HG03575 (cell line): ENCODE data around the gene CA10.

Experiments used
- ATAC-seq: cut with Tn5 transposase; IDR thresholded peaks from one replicate; pipeline ENCODE4 v1.9.1; 2021; ENCODE audit not compliant: unreplicated experiment, insufficient number of reproducible peaks, low FRiP score; ENCODE audit errors: extremely low read depth

The CA10 gene

DNA sequence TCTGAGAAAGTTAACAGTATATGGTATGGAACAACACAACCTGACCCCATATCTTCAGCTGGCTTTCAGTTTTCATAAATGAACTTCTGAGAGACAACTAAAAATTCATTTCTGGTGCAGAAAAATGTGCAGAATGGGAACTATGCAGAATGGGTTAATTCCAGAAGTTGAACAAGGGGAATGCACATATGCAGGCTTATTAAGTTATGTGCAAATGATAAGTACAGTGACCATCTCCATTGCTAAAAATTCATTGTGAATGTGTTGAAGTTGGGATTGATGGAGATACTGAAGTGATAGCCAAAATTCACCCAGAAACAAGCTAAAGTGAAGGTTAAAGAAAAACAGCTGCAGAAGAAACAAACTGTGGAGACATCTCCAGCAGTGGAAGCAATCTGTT, 315.8 kb downstream of the CA10 start:
- no peak for ATAC-seq

DNA sequence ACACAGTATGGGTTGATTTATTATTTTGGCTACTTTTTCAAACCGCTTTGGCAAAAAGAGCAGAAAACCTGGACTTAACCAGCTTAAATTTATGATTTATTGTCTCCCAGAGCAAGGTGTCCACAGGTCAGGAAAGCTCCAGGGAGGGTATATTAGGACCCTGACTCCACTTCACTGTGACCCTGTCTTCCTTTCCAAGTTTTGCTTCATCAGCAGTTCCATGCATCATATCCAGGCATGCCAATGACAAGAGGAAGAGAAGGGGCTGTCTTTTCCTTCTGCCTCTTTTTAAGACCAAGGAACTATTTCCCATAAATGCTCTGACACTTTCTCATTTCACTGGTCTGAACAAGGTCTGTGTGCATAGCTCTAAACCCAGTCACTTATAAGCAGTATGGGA, 316.8 kb downstream of the CA10 start:
- no peak for ATAC-seq

DNA sequence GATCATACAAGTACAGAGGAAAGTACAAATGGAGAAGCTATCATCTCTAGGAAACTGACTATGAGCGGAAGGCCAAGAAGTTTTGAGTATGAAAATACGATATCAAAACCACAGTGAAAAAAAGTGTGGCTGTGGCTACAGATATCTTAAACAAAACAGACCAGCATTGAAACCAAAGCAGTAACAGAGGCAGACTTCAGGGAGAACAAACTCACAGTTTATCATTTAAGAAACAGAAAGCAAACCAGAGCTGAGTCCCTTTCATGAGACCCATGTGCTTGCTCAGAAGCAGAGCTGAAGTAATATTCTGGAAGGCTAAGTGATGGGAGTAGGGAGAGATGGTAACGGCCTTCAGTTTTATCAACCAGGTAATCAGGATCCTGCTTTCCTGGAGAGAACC, 317.8 kb downstream of the CA10 start:
- ATAC-seq = no peak

DNA sequence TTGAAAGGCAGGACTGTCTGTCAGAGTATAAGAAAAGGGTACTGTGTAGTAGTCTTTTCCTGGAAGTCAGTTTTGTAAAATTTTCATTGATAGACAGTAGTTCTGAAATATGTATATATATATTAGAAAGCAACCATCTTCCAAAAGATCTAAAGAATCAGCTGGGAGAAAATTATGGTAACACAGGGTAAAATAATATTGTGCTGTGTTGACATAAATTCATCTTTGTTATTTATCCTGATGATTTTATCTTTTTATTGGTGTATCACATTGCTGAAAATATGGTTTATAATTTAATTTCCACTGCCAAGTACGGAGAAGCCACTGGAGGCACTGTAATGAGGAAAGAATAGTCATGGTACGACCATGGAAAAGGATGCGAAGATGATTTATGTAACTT, 324.9 kb downstream of the CA10 start:
- no peak for ATAC-seq

DNA sequence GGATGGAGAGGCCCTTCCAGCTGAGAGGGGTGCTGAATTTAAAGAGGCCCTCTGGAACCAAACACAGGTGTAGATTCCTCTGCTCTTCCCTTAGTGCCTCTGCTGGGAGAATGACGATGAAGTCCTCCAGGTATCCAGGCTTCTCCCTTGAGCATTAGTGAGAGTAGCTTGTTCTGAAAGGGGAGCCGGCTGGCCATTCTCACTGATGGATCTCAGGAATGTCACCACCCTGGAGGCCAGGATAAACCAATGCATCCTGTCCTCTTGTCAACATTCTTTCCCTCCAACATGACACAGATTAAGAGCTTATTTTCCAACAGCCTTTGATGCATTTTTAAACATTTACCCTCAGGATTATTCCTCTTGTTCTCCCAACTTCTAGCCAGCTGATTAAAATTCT, 325.5 kb downstream of the CA10 start:
- no peak for ATAC-seq

DNA sequence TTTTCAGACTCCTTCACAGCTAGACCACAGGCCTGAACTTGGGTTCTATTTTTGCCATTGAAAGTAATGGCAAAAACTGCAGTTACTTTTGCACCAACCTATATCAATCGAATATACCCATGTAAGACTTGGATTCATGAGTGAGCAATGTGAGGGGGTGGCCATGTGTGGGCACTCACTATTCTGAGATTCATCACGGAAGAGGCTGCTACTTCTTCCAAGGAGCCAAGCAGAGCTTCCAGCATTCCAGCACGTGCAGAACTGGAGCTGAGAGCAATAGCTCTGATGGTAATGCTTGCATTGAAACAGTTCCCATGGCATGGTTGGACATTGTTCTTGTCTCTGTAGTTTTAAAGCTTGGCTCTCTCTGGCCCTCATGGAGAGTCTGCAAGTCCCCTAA, 327.6 kb downstream of the CA10 start:
- ATAC-seq = no peak

DNA sequence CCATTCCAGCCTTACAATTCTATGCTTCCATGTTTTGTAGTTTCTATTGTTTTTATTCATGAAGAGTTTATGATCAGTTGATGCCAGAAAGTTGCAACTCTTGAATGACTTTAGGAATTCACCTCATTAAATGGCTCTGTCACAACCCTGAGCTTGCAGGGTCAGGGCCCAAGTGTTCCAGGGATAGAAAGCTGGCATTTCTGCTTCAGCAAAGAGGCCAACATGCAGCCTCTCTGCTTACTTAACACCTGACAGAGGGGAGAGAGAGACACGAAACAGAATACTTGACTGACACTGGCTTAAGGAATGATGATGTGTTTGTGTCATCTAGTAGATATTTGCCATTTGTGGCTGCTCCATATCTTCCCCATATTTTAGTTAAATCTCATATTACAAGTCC, 328.1 kb downstream of the CA10 start:
- ATAC-seq = no peak

DNA sequence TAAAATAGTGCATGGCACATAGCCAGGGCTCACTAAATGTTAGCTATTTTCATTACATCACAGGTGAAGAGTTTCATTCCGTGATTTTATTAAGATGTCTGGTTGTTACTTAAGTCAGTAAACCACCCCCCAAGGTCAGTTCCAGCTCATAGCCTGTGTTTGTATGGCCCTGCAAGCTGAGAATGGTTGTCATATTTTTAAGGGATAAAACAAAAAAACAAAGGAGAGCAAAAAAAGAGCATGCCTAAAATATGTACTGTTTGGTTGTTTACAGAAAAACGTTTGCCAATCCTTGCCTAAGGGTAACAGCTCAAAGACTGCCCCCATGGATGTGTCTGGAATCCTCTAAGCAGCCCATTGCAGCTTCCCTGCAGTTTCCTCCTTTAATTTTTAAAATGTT, 329.6 kb downstream of the CA10 start:
- ATAC-seq = no peak

DNA sequence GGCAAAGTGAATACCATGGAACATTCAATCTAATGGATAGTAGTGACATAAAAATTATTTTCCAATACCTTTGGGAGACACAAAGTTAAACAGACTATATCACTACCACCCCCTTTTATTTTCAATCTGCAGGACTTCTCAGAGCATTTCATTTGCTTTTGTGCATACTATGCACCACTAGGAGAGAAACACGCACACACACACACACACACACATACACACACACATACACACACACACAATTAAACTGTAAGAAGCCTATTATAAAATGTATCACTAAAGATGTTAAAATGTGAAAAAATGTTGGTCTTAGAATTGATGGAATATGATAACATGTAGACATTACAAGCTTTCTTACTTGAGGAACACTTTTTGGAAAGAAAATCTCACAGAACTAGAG, 331.4 kb downstream of the CA10 start:
- ATAC-seq = no peak

DNA sequence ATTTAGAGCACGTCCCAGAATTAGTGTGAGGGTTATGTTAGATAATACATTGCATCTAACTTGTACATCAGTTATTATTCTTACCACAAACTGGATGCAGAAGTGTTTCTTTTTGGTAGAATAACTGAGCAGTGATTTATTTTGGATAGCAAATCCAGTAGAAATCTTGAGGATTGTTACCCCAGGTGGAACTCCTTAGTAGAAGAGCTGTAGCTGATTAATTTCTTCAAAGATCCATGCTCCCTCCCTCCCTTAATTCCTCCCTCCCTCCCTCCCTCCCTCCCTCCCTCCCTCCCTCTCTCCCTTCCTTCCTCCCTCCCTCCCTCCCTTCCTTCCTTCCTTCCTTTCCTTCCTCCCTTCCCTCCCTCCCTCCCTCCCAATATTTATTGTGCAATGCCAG, 337.7 kb downstream of the CA10 start:
- no peak for ATAC-seq

DNA sequence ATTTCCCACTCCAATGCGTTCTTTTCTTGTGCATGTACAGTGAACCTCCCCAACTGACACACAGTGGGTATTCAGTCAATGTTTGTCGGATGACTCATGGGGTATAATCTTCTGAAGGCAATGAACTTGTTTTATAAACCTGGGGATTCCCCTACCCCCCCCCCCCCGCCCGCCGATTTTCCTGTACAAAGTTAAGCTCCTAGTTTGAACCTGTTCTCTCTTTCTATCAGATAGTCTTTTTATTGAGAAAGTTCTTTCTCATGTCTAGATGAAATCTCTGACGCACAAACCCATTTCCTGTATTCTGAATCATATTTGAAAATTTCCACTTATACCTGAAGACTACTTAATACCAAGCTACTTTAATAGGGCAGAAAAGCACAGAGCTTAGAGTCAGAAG, 338.3 kb downstream of the CA10 start:
- ATAC-seq = no peak

DNA sequence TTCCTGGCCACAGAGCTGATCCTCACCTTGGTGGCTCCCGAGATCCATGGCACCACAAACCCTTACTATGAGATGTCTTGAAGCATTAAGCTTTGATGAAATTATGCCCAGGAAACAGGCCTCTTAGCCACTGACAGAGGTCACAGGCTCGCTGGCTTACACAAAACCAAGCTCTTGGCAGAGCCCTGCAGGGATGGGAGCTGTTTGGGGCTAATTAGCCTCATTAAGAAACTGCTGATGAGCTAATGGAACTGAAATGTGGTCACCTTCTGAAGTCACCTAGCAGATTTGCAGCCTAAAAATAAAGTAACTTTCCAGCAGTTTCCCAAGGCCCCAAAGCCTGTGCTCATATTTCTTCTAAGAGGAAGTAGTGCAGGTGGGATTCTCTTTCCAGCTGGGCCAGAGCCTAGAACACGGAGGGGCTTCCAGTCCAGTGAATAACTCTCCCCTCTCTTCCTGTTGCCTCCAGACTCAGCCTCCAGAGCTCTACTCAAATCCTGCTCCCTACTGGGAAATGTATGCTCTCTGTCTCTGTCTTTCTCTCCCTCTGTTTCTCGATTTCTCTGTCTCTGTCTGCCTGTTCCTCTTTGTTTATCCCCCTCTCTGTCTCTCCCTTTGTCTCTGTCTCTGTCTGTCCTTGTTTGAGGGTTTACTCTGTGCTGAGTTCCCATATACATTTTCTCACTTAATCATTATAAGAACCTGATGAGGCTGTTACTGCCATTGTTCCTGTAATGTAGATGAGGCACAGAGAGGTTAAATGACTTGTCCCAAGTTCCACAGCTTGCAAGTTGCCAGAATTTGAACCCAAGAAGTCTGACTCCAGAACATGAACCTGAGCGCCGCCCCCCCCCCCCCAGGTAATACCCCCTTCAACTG, 338.9 kb downstream of the CA10 start:
- ATAC-seq = no peak

DNA sequence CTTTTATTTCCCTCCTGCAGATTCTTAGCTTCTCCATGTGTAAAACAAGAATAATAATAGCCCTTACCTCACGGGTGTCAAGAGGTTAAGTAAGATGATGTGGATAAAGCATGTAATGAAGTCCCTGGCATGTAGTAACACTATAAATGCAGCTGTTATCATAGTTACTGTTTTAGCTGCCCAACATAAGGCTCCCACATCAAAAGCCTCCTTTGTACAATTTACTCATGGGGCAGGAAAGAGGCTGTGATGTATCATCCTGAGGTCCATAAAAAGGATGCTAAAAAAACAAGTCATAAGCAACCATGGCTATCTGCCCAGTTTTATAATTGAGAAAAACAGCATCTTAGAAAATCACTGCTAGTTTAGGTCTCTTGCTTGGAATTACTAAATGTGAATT, 339.7 kb downstream of the CA10 start:
- ATAC-seq = no peak

DNA sequence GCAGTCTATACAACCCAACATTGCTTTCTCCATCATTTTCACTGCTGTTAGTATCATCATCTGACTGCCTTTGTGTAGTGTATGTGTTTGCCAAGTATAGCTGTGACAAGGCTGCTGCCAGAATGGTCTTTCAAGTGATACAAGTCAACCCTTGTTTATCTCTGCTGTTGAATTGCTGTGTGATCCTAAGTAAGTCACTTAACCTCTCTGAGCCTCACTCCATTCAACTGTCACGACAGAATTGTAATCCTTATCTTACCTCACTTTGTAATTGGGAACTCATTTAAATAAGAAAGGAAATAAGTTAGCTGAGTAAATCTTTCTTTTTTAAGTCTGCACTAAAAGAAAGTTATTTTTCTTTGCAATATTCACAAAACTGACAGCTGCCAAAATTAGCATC, 340.6 kb downstream of the CA10 start:
- no peak for ATAC-seq

DNA sequence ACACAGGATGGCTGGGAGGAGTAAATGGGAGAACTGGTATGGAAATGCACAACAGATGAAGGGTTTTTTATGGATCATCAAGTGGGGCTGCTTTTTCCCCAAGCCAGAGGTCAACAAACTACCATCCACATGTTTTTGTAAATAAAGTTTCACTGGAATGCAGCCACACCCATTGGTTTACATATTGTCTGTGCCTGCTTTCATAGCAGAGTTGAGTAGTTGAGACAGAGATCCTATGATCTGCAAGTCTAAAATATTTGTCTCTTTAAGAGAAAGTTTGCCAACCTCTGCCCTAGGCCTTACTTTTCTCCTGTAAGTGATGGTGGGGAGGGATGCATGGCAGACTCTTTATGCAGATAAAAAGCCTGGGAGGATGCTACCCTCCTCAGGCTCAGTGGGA, 341.4 kb downstream of the CA10 start:
- no peak for ATAC-seq

DNA sequence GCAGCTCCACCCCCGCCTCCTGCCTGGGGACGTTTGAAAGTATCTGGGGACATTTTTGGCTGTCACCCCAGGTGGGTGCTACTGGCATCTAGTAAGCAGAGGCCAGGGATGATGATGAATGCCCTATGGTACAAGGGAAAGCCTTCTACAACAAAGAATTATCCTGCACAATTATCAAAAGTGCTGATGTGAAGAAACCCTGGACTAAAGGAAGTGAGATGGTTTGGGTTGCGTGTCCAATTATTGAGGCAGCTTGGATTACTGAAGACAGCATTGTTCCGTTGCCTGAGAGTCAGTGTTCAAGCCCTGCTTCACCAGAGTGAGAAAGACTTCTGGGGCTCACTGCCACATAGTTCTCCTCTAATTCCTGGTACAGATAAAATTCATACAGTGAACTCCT, 343.4 kb downstream of the CA10 start:
- no peak for ATAC-seq

DNA sequence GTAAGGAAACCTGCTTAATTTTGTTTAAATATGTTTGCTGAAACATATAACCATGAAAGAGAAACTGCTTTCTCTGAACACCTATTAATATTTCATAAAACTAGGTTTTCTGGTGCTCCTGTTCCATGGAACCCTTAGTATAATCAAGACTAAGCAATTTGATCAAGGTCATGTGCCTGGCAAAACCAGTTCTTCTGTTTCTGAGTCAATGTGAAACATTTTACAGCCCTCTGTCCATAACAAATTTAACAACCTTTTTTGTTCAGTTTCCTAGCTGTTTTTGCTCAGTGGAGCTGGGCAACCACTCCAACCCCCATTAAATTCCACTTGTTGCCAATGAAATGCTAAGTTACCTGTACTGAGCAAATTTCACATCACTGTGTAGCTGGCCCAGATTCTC, 344.0 kb downstream of the CA10 start:
- ATAC-seq = no peak

DNA sequence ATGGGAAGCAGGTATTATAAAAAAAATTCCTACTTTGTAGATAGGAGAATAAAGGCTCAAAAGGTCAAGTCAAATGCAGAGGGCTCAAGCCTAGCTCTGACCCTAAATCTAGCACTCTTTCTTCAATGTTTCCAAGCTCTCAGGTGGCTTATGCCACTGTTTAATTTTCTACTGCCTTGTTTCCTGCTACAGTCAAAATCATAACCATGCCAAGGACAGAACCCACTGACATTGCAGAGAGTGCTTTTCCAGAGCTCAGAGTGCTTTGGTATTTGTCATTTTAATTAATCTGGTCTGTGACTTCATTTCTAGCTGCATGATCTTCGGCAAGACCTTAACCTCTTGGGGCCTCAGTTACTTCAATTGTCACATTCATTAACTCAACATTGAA, 344.7 kb downstream of the CA10 start:
- no peak for ATAC-seq

DNA sequence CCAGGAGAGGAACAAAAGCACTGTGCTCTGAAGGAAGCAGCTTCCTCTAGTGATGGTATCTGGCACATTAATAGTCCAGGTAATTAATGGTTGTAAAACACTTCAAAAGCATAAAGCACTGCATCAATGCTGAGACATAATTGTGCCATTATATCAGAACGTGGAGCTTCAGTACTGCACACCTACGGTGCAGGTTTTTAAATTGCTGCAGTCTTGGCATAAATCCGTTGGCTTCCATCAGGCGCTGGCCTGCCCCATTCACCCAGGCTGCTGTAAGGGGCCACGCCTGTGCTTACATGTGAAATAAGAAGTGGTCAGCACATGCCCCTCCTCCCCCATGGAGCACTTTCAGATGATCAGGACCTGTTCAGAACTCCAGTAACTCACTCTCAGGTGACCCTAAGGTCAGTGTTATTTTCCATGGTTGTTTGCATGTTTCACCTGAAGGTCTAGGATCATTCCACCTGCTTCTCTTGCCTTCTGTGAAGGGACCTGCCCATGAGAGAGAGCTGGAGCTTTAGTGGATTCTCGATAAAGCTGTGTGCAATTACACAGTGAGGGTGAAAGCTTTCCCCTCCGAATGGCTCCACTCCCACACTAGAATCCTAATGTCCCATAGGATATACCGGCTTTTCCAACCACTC, 345.3 kb downstream of the CA10 start:
- no peak for ATAC-seq

DNA sequence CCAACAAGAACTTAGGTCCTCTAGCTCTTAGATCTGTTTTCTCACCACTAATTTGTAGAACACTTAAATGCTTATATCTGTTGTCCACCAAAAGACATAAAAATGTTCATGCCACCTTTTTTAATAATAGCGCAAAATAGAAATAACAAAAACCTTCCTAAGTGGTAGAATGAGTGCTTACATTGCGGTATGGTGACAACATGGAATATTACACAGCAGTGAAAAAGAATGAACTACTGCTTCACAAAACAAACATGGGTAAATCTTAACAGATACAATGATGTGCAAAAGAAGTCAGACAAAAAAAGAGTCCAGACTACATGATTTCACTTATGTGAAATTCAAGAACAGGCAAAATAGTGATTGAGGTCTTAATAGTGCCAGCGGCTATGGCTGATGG, 351.1 kb downstream of the CA10 start:
- no peak for ATAC-seq

DNA sequence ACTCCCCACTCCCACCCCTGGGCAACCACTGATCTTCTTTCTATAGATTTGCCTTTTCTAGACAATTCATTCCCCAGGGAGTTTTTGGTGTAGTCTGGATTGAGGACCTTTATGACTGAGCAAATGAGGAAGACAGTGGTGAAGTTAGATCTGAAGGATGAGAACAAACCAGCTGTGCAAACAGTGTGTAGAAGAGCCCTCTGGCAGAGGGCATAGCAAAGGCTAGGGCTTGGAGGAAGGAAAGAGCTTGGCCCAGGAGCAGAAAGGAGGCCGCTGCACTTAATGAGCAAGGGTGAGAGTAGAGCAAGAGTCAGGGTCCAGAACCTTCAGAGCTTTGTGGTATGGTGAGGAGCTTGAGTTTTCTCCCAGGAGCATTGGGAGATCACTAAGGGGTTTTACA, 352.7 kb downstream of the CA10 start:
- ATAC-seq = no peak
